HG02588 (cell line): ENCODE measurements around the gene CEP350.
"Not testable (repeated sequence)": the region's sequence is repeated elsewhere in the genome, so short reads cannot be mapped to it uniquely, and the experiment has no call there.

Source experiments
- ATAC-seq: cut with Tn5 transposase; IDR thresholded peaks from one replicate; pipeline ENCODE4 v1.9.1; 2021; ENCODE audit warnings: mild to moderate bottlenecking, moderate library complexity; ENCODE audit not compliant: unreplicated experiment

Gene CEP350

DNA sequence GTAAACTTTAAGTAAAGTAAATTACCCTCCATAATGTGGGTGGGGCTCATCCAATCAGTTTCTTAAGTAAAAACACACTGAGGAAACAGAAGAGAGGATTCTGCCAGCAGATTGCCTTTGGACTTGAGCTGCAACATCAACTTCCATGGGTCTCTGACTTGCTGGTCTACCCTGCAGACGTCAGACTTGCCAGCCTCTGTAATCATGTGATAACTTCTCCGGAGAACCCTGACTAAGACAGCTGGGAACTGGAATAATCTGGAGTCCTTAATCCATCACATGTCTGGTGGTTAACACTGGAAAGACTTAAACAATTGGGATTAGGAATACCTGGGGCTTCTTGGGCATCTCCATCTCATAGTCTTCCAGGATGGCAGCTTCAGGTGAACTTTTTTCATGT, 13.2 kb upstream of the CEP350 start:
- no peak for ATAC-seq

GRCh38 chr1:179950651-179951050, 4.0 kb upstream of the CEP350 start:
- no peak for ATAC-seq

DNA sequence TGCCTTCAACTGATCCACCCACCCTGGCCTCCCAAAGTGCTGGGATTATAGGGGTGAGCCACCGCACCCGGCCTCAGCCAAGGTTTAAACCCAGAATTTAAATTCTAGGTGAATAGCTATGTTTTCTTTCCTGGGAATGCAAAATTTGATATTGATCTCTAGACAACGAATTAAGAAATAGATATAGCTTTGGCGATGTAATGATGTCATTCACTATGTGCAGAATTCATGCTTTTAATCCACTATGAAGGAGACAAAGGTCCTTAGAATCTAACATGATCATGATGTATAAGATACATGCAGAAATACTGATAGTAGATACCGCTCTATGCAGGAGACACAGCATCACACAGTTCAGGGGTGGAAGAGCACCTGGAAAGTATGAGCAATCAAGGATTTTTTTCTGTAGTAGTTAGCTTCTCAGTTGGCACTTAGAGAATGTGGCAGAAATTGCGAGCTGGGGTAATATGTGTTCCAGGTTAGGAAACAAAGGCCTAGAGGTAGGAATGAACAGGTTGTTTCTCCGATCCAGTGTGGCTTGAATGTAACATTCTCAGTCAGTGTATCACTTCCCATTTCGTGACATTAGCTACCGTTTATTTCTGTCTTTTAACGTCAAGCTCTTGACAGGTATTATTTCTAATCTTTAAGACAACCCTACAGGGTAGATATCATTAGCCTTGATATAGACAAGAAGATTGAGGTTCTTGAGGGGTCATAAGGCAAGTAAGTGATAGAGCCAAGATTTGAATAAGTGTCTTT, 3.0 kb upstream of the CEP350 start:
- ATAC-seq, result no peak

GRCh38 chr1:179952186-179952585, 2.4 kb upstream of the CEP350 start:
- no peak for ATAC-seq

DNA sequence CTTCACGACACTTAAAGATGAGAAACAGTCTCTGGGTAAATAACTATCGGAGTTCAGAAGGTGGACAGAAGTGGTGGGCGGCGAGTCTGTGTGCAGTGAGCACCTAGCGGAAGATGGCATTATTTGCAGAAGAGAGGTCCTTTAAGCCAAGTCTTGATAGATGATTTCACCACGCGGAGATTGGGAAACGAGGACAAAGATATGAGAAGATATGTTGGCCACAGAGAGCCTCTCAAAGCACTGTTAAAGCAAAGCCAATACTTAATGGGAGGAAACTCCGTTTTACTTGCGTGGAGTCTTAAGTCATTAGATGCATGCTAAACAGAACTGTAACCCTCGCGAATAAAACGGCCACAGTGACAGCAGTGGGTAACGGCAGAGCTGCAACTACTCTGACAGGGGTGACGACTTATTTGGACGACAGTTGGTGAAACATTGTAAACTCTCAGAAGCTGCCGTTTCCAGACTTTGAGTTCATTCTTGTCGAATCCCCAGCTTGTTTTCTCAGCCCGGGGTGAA, 577 bp upstream of the CEP350 start:
- peak; percentile 22 for ATAC-seq

DNA sequence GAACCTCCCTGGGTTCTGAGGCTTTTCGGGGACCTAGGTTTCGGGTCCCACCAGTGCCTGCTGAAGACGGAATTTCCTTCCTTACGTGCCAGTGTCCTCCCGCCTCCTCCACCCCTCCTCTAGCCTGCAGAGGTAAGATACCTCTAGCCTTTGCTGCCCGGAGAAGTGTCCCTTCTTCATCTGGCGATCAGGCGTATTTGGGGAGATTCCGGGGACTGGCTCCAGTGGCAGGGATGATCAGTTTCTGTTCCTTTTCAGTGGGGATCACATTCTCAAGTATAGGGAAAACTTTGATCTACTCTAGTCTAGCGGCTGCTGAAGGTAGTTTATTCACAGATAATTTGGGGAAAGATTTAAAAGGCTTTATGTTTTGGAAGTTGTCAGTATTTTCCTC, 674 bp downstream of the CEP350 start:
- no peak for ATAC-seq

- ATAC-seq, result no peak
These were observed 1.1 kb downstream of the CEP350 start for GRCh38 chr1:179955731-179956130.

- no peak for ATAC-seq
These were observed 3.7 kb downstream of the CEP350 start for GRCh38 chr1:179958359-179958758.

GRCh38 chr1:179962168-179962567, 7.6 kb downstream of the CEP350 start:
- ATAC-seq, result not testable (repeated sequence)

DNA sequence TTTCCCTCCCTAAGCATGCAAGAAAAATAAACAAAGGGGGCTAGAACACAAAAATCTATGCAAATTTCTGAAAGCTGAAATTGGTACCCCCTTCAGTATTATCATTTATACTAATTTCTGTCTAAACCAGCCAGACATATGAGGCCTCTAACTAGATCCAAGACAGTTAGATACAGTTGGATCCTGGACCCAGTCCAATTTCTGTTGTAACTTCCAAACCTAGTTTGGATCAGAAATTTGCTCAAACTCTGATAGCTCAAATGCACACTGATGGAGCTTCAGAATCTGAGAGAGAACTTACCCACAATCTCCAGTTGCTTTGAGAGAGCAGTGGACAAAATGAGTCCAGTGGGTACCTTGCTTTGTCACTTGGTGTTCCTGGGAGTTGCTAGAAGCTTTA, 11.9 kb downstream of the CEP350 start:
- no peak for ATAC-seq

GRCh38 chr1:179968284-179968993, 13.8 kb downstream of the CEP350 start:
- ATAC-seq, result no peak

DNA sequence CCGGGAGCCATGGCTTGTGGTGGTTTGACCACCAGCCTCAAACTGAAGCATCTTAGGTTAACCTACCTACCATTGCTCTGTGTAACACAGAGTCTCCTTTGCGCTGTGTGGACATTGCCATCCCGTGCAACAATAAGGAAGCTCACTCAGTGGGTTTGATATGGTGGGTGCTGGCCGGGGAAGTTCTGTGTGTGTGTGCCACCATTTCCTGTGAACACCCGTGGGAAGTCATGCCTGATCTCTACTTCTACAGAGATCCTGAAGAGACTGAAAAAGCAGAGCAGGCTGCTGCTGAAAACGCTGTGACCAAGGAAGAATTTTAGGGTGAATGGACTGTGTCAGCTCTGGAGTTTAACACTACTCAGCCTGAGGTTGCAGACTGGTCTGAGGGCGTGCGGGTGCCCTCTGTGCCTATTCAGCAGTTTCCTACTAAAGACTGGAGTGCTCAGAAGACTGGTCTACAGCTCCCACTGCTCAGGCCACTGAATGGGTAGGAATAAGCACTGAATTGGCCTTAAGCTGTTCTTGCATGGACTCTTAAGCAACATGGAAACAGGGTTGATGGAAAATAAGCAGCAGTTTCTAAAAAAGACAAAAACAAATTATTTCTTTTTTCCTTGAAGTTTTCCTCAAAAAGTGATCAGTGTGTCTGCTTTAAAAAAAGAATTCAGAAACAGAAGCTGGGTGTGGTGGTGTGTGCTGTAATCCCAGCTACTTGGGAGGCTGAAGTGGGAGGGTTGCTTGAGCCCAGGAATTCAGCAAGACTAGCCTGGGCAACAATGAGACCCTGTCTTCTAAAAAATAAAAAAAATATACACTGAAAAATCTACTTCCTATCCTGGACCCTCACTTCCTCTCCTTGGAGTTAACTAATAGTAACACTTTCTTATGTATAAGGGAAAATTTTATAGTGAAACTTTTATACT, 14.6 kb downstream of the CEP350 start:
- no peak for ATAC-seq

DNA sequence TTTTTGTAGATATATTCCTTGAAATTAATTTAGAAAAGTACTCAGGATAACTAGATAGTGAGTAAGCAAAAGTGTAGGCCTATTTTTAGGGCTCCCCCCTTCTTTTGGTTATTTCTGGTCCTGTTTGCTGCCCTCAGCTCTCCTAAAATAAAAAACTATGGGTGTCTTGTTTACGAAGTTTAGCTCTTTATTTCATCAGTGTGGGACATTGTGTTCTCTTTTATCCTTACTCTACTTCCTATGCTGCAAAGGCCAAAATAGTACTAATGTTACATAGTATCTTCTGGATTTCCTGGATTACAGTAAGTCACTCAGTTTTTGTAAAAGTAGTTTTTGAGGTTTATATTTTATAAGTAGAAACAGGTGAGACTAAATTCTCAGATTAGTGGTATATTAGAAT, 15.4 kb downstream of the CEP350 start:
- ATAC-seq, result no peak

- ATAC-seq, result no peak
These were observed 17.2 kb downstream of the CEP350 start for GRCh38 chr1:179971563-179972496.

GRCh38 chr1:179973198-179974110, 18.8 kb downstream of the CEP350 start:
- ATAC-seq, result no peak

DNA sequence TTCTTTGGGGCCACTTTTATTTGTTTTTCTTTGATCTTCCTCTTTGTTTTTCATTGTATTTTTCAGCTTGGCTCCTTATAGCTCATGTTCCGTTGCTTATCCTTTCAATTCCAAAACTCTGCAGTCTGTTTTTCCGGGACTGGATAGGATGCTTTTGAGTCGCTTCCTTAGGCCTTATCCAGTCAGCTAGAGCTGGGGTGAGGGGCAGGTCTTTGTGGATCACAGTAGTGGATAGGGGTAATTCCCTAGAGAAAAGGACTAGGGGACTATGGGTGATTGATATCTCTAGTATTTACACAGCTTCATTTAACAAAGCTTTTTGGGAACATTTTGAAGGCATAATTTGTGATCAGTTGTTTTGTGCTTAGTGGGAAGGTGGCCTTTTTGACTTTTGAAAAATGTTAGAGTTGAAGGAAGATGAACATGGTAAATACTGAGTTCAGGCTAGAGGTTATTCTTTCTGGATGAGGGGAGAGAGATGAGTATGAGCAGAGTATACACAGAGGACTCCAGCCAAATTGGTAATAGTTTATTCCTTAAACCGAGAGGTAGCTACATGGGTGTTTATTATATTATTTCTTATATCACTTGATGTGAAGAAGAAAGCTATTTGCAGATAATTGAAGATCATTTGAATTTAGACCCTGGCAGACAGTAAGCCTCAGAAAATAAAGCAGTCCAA, 22.5 kb downstream of the CEP350 start:
- ATAC-seq, result no peak

DNA sequence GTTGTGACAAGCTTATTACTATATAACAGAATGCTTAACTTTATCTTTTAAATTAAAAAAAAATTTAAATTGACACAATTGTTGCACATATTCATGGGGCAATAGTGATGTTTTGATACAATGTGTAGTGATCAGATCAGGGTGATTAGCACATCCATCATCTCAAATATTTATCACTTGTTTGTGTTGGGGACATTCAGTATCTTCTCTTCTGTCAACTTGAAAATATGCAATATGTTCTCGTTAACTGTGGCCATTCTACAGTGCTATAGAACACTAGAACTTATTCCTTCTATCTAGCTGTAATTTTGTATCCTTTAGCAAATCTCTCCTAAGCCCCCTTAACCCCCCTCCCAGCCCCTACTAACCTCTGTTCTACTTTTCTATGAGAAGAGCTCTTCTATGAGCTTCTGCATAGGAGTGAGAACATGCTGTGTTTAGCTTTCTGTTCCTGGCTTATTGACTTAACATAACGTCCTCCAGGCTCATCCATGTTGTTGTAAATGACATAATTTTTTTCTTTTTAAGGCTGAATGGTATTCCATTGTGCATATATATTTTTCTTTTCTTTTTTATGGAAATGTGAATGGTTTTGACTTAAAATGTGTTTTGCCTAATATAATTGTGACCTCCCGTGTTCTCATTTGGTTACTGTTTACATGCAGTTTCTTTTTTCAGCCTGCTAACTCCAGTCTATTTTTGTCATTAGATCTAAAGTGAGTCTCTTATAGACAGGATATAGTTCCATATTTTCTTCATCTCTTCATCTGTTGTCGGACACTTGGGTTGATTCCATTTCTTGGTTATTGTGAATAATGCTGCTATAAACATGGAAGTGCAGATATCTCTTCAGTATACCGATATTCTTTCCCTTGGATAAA, 23.8 kb downstream of the CEP350 start:
- ATAC-seq, result no peak

GRCh38 chr1:179984101-179984500, 29.5 kb downstream of the CEP350 start:
- no peak for ATAC-seq
